RWPE2 (cell line): ENCODE measurements around the gene TMX4.
A peak's percentile ranks its signal among the peaks of the same experiment; 100 is the strongest.

ENCODE experiments used
- ATAC-seq: fragments of 200-7000 bp; cut with Tn5 transposase; 3 replicates; pipeline ENCODE4 v1.9.1; 2021; ENCODE audit warnings: low read depth
- DNase-seq: peaks from one replicate; pipeline ENCODE4 v3.0.0-alpha.2; 2020; ENCODE audit warnings: low spot score
- H3K27ac ChIP-seq: fragments of 450-650 bp; 2 replicates; pipeline ENCODE4 v1.5.1; 2017; ENCODE audit warnings: mild to moderate bottlenecking; ENCODE audit not compliant: poor library complexity, severe bottlenecking
- H3K27me3 ChIP-seq: fragments of 250-450 bp; sonication (Bioruptor Pico); 2 replicates; pipeline ENCODE4 v1.5.1; 2021; ENCODE audit warnings: mild to moderate bottlenecking, moderate library complexity; ENCODE audit not compliant: insufficient read depth, poor library complexity, severe bottlenecking
- H3K36me3 ChIP-seq: fragments of 250-450 bp; sonication (Bioruptor Pico); 2 replicates; pipeline ENCODE4 v1.5.1; 2020; ENCODE audit warnings: low read depth, mild to moderate bottlenecking, moderate library complexity
- H3K4me1 ChIP-seq: fragments of 250-450 bp; sonication (Bioruptor Pico); 2 replicates; pipeline ENCODE4 v1.5.1; 2021; ENCODE audit warnings: mild to moderate bottlenecking, moderate library complexity; ENCODE audit not compliant: insufficient read depth, poor library complexity, severe bottlenecking
- H3K4me3 ChIP-seq: fragments of 250-450 bp; sonication (Bioruptor Pico); 2 replicates; pipeline ENCODE4 v1.5.1; 2021; ENCODE audit warnings: mild to moderate bottlenecking, moderate library complexity; ENCODE audit not compliant: severe bottlenecking
- H3K9me3 ChIP-seq: fragments of 250-450 bp; sonication (Bioruptor Pico); 2 replicates; pipeline ENCODE4 v1.5.1; 2021; ENCODE audit warnings: mild to moderate bottlenecking, moderate library complexity; ENCODE audit not compliant: severe bottlenecking
- CTCF ChIP-seq: fragments of 450-650 bp; IDR thresholded peaks from one replicate; pipeline ENCODE4 v1.5.1; 2017; ENCODE audit warnings: mild to moderate bottlenecking, moderate library complexity; ENCODE audit not compliant: poor library complexity, severe bottlenecking

TMX4 gene, protein sequence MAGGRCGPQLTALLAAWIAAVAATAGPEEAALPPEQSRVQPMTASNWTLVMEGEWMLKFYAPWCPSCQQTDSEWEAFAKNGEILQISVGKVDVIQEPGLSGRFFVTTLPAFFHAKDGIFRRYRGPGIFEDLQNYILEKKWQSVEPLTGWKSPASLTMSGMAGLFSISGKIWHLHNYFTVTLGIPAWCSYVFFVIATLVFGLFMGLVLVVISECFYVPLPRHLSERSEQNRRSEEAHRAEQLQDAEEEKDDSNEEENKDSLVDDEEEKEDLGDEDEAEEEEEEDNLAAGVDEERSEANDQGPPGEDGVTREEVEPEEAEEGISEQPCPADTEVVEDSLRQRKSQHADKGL

GRCh38 chr20:8019246-8019997, at the start of gene TMX4:
TSS of gene TMX4 (minus strand) at chr20:8019761. CDS start at chr20:8019613, 148 bp downstream.
- peak within 1 kb of the TSS; percentile 69 for H3K27ac ChIP-seq
- H3K4me1 ChIP-seq = peaks cover 15% of the 10 kb centered on the region
- peak within 1 kb of the TSS; percentile 78 for H3K4me3 ChIP-seq
- peak; percentile 96 for DNase-seq
- TF ChIP-seq CTCF = peak; percentile 46
- no peaks in the 10 kb centered on the region for H3K36me3 ChIP-seq
- H3K27me3 ChIP-seq = no peaks in the 10 kb centered on the region
- peak; percentile 91 for ATAC-seq
- H3K9me3 ChIP-seq = no peaks in the 10 kb centered on the region

GRCh38 chr20:8067082-8067481, 47.5 kb upstream of the TMX4 start:
- Histone ChIP-seq H3K4me1 (no peaks in the 10 kb centered on the region), H3K4me3 (no peak overlapping the region), H3K9me3 (no peaks in the 10 kb centered on the region), H3K27ac (no peak overlapping the region), H3K27me3 (no peaks in the 10 kb centered on the region), H3K36me3 (no peaks in the 10 kb centered on the region)
- DNase-seq (no peak), ATAC-seq (no peak)
- no peak for TF ChIP-seq CTCF

DNA sequence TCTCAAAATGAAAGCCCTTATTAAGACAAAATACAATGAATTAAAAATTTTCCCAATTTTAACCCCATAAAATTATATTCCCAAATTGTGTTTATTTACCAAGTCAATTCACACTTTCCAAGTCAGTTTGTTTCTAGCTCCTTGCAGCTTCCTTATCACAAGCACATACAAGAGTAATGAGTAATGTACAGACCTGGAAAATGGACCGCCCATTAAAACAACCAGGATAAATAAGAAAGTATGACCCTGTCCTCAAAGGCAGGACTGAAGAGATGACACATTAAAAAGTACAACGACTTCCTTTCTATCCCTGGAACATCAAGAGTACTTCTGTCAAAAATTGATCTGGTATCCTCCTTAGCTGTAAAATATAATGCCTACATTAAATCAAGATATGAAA, 47.1 kb upstream of the TMX4 start:
- no peak overlapping the region for H3K27ac ChIP-seq

GRCh38 chr20:8065691-8066090, 46.1 kb upstream of the TMX4 start:
- no peak for DNase-seq
- TF ChIP-seq CTCF = no peak
- no peaks in the 10 kb centered on the region for H3K9me3 ChIP-seq
- H3K4me3 ChIP-seq = no peak overlapping the region
- H3K27me3 ChIP-seq = no peaks in the 10 kb centered on the region
- ATAC-seq = no peak
- H3K27ac ChIP-seq = no peak overlapping the region
- no peaks in the 10 kb centered on the region for H3K36me3 ChIP-seq
- H3K4me1 ChIP-seq = no peaks in the 10 kb centered on the region

More for the DNA sequence above, 47.1 kb upstream of the TMX4 start:
- no peaks in the 10 kb centered on the region for H3K36me3 ChIP-seq
- no peak for TF ChIP-seq CTCF
- no peak for ATAC-seq
- no peak for DNase-seq
- H3K27me3 ChIP-seq = no peaks in the 10 kb centered on the region
- H3K4me1 ChIP-seq = no peaks in the 10 kb centered on the region
- H3K4me3 ChIP-seq = no peak overlapping the region
- no peaks in the 10 kb centered on the region for H3K9me3 ChIP-seq
